K562 (cell line): ENCODE measurements around the gene LATS2.

Experiments
- KAT8 ChIP-seq: fragments of 450-650 bp; IDR thresholded peaks from 2 replicates; pipeline ENCODE4 v1.6.1; 2016; ENCODE audit warnings: low read depth, mild to moderate bottlenecking
- TAF9B ChIP-seq: fragments of 450-650 bp; IDR thresholded peaks from 2 replicates; pipeline ENCODE4 v1.6.1; 2018; ENCODE audit warnings: mild to moderate bottlenecking; ENCODE audit not compliant: partially characterized antibody
- TF ChIP-seq, protein P1 (sequence below): IDR thresholded peaks from 2 replicates; pipeline ENCODE4 v1.6.1; 2016; ENCODE audit warnings: missing genetic modification characterization, missing compliant biosample characterization

DNA sequence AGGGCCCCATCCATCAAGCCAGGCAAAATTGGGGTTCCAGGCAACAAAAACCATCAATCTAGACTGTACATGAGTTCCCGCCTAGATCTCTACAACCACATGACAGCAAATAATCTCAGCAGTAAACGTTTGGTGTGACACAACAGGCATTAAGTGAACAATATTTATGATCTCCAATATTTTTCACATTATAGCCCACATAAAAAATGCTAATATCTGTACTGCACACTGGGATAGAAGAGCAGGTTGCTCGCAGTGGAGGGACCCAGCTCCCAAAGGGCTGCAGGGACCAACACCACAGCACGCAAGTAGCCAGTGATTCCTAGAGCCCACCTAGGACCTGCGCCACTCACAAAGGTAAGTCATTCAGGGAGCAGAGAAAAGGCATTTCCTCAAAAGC, 25.9 kb downstream of the LATS2 start:
- no peak for TF ChIP-seq TAF9B
- no peak for TF ChIP-seq KAT8
- TF ChIP-seq, protein P1, sequence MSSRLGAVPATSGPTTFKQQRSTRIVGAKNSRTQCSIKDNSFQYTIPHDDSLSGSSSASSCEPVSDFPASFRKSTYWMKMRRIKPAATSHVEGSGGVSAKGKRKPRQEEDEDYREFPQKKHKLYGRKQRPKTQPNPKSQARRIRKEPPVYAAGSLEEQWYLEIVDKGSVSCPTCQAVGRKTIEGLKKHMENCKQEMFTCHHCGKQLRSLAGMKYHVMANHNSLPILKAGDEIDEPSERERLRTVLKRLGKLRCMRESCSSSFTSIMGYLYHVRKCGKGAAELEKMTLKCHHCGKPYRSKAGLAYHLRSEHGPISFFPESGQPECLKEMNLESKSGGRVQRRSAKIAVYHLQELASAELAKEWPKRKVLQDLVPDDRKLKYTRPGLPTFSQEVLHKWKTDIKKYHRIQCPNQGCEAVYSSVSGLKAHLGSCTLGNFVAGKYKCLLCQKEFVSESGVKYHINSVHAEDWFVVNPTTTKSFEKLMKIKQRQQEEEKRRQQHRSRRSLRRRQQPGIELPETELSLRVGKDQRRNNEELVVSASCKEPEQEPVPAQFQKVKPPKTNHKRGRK (tag), result no peak
